Measurements from ENCODE around the gene ADARB1.

- TF ChIP-seq CTCF (conservative IDR thresholded peaks at IDR 0.05; ENCODE audit: low read length) (no peak), EZH2phosphoT487 (IDR thresholded peaks at IDR 0.05; ENCODE audit: borderline replicate concordance, low read depth, low read length) (no peak)
These were observed 69.5 kb downstream of the ADARB1 start for GRCh38 chr21:45143855-45144254.

All from OCI-LY7 (cell line).